A673 (cell line): Measurements from ENCODE around the gene IGF1.

Source experiments
- EZH2 ChIP-seq: fragments of 200-600 bp; sonication (generic); IDR thresholded peaks from 2 replicates; pipeline ENCODE4 v1.6.1; 2017; ENCODE audit warnings: borderline replicate concordance, low read depth, mild to moderate bottlenecking, mixed read lengths, antibody characterized with exemption, low read length; ENCODE audit not compliant: poor library complexity, severe bottlenecking
- TF ChIP-seq, protein P1 (sequence below): fragments of 300-800, 200-600 bp; sonication (generic); conservative IDR thresholded peaks from 2 replicates; pipeline ENCODE4 v1.5.1; 2017; ENCODE audit warnings: low read depth, mild to moderate bottlenecking, antibody characterized with exemption, low read length, moderate library complexity, mixed read lengths

DNA sequence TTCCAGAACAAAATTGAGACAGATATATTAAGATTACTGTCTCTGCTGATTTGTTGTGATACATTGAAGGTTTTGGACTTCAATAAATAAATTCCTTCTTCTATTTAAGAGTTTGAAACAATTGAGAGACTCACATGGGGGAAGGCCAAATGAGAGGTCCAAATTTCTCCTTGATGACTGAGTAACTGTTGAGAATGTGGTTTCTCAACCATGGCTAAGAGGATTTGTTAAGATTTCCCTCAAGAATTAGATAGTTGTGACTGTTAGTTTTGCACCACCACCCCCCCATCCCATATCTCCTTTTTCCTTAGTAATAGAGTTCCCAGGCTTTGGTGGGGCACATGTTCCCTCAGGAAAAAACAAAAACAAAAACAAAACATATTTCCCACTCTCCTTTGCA lies 47.7 kb upstream of the IGF1 start:
- TF ChIP-seq, protein P1, sequence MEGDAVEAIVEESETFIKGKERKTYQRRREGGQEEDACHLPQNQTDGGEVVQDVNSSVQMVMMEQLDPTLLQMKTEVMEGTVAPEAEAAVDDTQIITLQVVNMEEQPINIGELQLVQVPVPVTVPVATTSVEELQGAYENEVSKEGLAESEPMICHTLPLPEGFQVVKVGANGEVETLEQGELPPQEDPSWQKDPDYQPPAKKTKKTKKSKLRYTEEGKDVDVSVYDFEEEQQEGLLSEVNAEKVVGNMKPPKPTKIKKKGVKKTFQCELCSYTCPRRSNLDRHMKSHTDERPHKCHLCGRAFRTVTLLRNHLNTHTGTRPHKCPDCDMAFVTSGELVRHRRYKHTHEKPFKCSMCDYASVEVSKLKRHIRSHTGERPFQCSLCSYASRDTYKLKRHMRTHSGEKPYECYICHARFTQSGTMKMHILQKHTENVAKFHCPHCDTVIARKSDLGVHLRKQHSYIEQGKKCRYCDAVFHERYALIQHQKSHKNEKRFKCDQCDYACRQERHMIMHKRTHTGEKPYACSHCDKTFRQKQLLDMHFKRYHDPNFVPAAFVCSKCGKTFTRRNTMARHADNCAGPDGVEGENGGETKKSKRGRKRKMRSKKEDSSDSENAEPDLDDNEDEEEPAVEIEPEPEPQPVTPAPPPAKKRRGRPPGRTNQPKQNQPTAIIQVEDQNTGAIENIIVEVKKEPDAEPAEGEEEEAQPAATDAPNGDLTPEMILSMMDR = no peak
- TF ChIP-seq EZH2 = no peak
